HEK293 (cell line): ENCODE measurements around the gene MAP3K7CL.

Experiments
- CTCF ChIA-PET: fragments of 350-600 bp; formaldehyde crosslinking; extraction: SDS; loops from one replicate; lab custom pipeline; 2021; ENCODE audit warnings: antibody characterized with exemption; lab: Yijun Ruan, JAX
- POLR2A ChIA-PET: fragments of 300-600 bp; formaldehyde crosslinking; extraction: SDS; loops from one replicate; lab custom pipeline; 2020; ENCODE audit warnings: antibody characterized with exemption, inconsistent platforms; lab: Yijun Ruan, JAX
- H3K27ac ChIP-seq: fragments of 200-500 bp; sonication (Bioruptor generic); 2 replicates; pipeline ENCODE4 v1.5.1; 2014; ENCODE audit warnings: low read depth, low read length, control low read depth, inconsistent platforms; ENCODE audit errors: extremely low read depth
- H3K36me3 ChIP-seq, 2 experiments: fragments of 200-500 bp in 1 of 2; sonication (Bioruptor generic) in 1 of 2; 1 replicate in 1 of 2; 2 replicates in 1 of 2; pipeline ENCODE4 v1.5.1; 2014 to 2017; ENCODE audit warnings: inconsistent platforms in 2 of 2, low read length in 2 of 2; ENCODE audit not compliant: control insufficient read depth in 2 of 2, insufficient read depth in 1 of 2
- H3K4me1 ChIP-seq: fragments of 200-500 bp; sonication (Bioruptor generic); 2 replicates; pipeline ENCODE4 v1.5.1; 2014; ENCODE audit warnings: mild to moderate bottlenecking, low read length, inconsistent platforms; ENCODE audit not compliant: control insufficient read depth, insufficient read depth
- H3K4me3 ChIP-seq: 2 replicates; pipeline ENCODE4 v1.5.1; 2011; ENCODE audit warnings: low read depth, mild to moderate bottlenecking, control low read depth, low read length, moderate library complexity
- H3K9me3 ChIP-seq: fragments of 200-500 bp; sonication (Bioruptor generic); 2 replicates; pipeline ENCODE4 v1.5.1; 2014; ENCODE audit warnings: low read depth, low read length, inconsistent platforms; ENCODE audit not compliant: control insufficient read depth, insufficient read depth
- FEZF1 ChIP-seq: fragments of 450-650 bp; formaldehyde crosslinking; IDR thresholded peaks from 2 replicates; pipeline ENCODE4 v1.5.1; 2016; ENCODE audit warnings: missing biosample characterization, missing genetic modification characterization
- GLIS1 ChIP-seq: fragments of 450-650 bp; formaldehyde crosslinking; IDR thresholded peaks from 2 replicates; pipeline ENCODE4 v1.5.1; 2016; ENCODE audit warnings: missing biosample characterization, missing genetic modification characterization
- OSR2 ChIP-seq: fragments of 450-650 bp; formaldehyde crosslinking; IDR thresholded peaks from 2 replicates; pipeline ENCODE4 v1.5.1; 2016; ENCODE audit warnings: missing biosample characterization, missing genetic modification characterization
- WT1 ChIP-seq: fragments of 450-650 bp; formaldehyde crosslinking; IDR thresholded peaks from 2 replicates; pipeline ENCODE4 v1.5.1; 2016; ENCODE audit warnings: missing biosample characterization, missing genetic modification characterization
- ZNF175 ChIP-seq: fragments of 450-650 bp; formaldehyde crosslinking; IDR thresholded peaks from 2 replicates; pipeline ENCODE4 v1.5.1; 2016; ENCODE audit warnings: missing biosample characterization, missing genetic modification characterization
- ZNF350 ChIP-seq: fragments of 450-650 bp; formaldehyde crosslinking; IDR thresholded peaks from 2 replicates; pipeline ENCODE4 v1.5.0; 2017; ENCODE audit warnings: missing biosample characterization, mild to moderate bottlenecking, missing genetic modification characterization
- ZNF433 ChIP-seq: fragments of 450-650 bp; formaldehyde crosslinking; IDR thresholded peaks from 2 replicates; pipeline ENCODE4 v1.5.1; 2016; ENCODE audit warnings: missing biosample characterization, missing genetic modification characterization, low read depth
- ZNF501 ChIP-seq: fragments of 450-650 bp; formaldehyde crosslinking; IDR thresholded peaks from 2 replicates; pipeline ENCODE4 v1.5.1; 2016; ENCODE audit warnings: missing biosample characterization, missing genetic modification characterization
- ZNF596 ChIP-seq: fragments of 450-650 bp; IDR thresholded peaks from 2 replicates; pipeline ENCODE4 v1.5.0; 2018; ENCODE audit warnings: missing biosample characterization, mild to moderate bottlenecking, missing genetic modification characterization, moderate library complexity
- ZNF610 ChIP-seq: fragments of 450-650 bp; formaldehyde crosslinking; IDR thresholded peaks from 2 replicates; pipeline ENCODE4 v1.5.1; 2016; ENCODE audit warnings: missing biosample characterization, missing genetic modification characterization, borderline replicate concordance
- TF ChIP-seq, protein P1 (sequence below): fragments of 450-650 bp; formaldehyde crosslinking; IDR thresholded peaks from 2 replicates; pipeline ENCODE4 v1.5.1; 2016; ENCODE audit warnings: missing biosample characterization, missing genetic modification characterization
- TF ChIP-seq, protein P2 (sequence below): fragments of 450-650 bp; formaldehyde crosslinking; IDR thresholded peaks from 2 replicates; pipeline ENCODE4 v1.5.1; 2017; ENCODE audit warnings: missing biosample characterization, missing genetic modification characterization
- TF ChIP-seq, protein P3 (sequence below): sonication (generic); formaldehyde crosslinking; IDR thresholded peaks from 2 replicates; pipeline ENCODE4 v1.8.1; 2022; ENCODE audit warnings: mild to moderate bottlenecking, moderate library complexity, missing genetic modification reagents
- TF ChIP-seq, protein P4 (sequence below): fragments of 450-650 bp; formaldehyde crosslinking; IDR thresholded peaks from 2 replicates; pipeline ENCODE4 v1.5.1; 2016; ENCODE audit warnings: missing biosample characterization, missing genetic modification characterization

Gene MAP3K7CL

DNA sequence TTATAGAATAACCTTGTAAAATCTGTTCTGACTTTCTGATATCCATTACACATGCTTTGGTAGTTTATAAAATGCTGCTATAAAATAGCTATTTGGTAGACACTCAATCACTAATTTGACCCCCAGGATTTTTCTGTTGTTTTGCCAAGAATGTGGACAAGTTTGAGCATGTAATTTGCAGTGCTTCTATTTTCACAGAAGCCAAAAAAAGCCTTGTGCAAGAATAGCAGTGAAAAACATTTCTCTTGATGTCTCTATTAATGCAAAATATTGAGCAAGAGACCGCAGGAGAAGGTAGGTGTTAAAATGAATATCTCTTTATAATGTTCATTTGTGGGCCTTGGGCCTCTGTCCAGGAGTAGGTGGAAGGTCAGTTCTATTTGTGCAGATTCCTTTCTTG, 22.5 kb downstream of the MAP3K7CL start:
- Histone ChIP-seq H3K36me3 (no peaks in the 10 kb centered on the region), H3K4me3 (no peak overlapping the region), H3K9me3 (no peaks in the 10 kb centered on the region), H3K4me1 (no peaks in the 10 kb centered on the region), H3K27ac (no peak overlapping the region)
- CTCF ChIA-PET: interaction anchor here (1.0 to 5.1 kb wide), 2 partner anchors 12 to 45 kb away, joined by 4 to 26 read pairs; no protein-coding TSS in a partner anchor
- POLR2A ChIA-PET: no interaction called here
- peak; percentile 65 for TF ChIP-seq OSR2 (tag by site-specific recombination)
- TF ChIP-seq, protein P1, sequence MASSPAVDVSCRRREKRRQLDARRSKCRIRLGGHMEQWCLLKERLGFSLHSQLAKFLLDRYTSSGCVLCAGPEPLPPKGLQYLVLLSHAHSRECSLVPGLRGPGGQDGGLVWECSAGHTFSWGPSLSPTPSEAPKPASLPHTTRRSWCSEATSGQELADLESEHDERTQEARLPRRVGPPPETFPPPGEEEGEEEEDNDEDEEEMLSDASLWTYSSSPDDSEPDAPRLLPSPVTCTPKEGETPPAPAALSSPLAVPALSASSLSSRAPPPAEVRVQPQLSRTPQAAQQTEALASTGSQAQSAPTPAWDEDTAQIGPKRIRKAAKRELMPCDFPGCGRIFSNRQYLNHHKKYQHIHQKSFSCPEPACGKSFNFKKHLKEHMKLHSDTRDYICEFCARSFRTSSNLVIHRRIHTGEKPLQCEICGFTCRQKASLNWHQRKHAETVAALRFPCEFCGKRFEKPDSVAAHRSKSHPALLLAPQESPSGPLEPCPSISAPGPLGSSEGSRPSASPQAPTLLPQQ (tag by site-specific recombination): 0 out of 2 replicates have a peak, but pooled peaks have one; percentile 19
- TF ChIP-seq, protein P2, sequence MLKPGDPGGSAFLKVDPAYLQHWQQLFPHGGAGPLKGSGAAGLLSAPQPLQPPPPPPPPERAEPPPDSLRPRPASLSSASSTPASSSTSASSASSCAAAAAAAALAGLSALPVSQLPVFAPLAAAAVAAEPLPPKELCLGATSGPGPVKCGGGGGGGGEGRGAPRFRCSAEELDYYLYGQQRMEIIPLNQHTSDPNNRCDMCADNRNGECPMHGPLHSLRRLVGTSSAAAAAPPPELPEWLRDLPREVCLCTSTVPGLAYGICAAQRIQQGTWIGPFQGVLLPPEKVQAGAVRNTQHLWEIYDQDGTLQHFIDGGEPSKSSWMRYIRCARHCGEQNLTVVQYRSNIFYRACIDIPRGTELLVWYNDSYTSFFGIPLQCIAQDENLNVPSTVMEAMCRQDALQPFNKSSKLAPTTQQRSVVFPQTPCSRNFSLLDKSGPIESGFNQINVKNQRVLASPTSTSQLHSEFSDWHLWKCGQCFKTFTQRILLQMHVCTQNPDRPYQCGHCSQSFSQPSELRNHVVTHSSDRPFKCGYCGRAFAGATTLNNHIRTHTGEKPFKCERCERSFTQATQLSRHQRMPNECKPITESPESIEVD (tag by site-specific recombination): peak; percentile 35; the same call in 1 of the 2 replicates
- TF ChIP-seq GLIS1 (tag by site-specific recombination): peak; percentile 39; the same call in 1 of the 2 replicates
- TF ChIP-seq ZNF433 (tag by site-specific recombination): no peak
- TF ChIP-seq WT1 (tag by site-specific recombination): no peak

DNA sequence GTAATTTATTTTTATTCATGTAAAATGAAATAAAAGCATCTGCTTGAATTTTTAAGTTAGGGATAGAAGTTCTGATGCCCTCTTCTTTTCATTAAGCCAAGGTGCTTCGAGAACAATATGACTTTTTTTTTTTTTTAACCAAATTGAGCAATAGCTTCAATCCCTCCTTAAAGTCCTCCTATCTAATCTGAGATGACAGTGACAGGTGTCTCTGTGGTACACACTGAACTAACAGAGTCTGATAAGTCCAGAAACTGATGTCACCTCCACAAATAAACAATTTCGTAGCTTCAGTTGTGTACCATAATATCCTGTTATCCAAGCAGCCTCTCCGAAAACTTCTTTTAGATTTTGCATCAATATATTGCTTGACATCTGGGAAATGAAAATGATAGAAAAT, 23.8 kb downstream of the MAP3K7CL start:
- Histone ChIP-seq H3K4me1 (no peaks in the 10 kb centered on the region), H3K4me3 (no peak overlapping the region), H3K27ac (no peak overlapping the region), H3K9me3 (no peaks in the 10 kb centered on the region), H3K36me3 (no peaks in the 10 kb centered on the region)
- POLR2A ChIA-PET: interaction anchor here (1.3 kb wide), 1 partner anchor 81 kb away, joined by 4 read pairs; the partner anchor contains the start of gene CCT8
- TF ChIP-seq, protein P3, sequence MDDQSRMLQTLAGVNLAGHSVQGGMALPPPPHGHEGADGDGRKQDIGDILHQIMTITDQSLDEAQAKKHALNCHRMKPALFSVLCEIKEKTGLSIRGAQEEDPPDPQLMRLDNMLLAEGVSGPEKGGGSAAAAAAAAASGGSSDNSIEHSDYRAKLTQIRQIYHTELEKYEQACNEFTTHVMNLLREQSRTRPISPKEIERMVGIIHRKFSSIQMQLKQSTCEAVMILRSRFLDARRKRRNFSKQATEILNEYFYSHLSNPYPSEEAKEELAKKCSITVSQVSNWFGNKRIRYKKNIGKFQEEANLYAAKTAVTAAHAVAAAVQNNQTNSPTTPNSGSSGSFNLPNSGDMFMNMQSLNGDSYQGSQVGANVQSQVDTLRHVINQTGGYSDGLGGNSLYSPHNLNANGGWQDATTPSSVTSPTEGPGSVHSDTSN (CRISPR knock-in tag): no peak
- TF ChIP-seq, protein P4, sequence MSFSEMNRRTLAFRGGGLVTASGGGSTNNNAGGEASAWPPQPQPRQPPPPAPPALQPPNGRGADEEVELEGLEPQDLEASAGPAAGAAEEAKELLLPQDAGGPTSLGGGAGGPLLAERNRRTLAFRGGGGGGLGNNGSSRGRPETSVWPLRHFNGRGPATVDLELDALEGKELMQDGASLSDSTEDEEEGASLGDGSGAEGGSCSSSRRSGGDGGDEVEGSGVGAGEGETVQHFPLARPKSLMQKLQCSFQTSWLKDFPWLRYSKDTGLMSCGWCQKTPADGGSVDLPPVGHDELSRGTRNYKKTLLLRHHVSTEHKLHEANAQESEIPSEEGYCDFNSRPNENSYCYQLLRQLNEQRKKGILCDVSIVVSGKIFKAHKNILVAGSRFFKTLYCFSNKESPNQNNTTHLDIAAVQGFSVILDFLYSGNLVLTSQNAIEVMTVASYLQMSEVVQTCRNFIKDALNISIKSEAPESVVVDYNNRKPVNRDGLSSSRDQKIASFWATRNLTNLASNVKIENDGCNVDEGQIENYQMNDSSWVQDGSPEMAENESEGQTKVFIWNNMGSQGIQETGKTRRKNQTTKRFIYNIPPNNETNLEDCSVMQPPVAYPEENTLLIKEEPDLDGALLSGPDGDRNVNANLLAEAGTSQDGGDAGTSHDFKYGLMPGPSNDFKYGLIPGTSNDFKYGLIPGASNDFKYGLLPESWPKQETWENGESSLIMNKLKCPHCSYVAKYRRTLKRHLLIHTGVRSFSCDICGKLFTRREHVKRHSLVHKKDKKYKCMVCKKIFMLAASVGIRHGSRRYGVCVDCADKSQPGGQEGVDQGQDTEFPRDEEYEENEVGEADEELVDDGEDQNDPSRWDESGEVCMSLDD (tag by site-specific recombination): no peak
- TF ChIP-seq ZNF175 (tag by site-specific recombination) (no peak), ZNF501 (tag by site-specific recombination) (no peak), FEZF1 (no peak), ZNF610 (tag by site-specific recombination) (no peak), GLIS1 (tag by site-specific recombination) (no peak), ZNF350 (tag by site-specific recombination) (no peak), ZNF596 (tag by site-specific recombination) (no peak)
- CTCF ChIA-PET: interaction anchor here (0.9 to 5.1 kb wide), 5 partner anchors 10 to 93 kb away, joined by 3 to 26 read pairs (median 4); no protein-coding TSS in a partner anchor
